GM12872 (cell line): ENCODE measurements around the gene SLC22A16.

Experiments
- TF ChIP-seq, protein P1 (sequence below): IDR thresholded peaks from 3 replicates; pipeline ENCODE4 v1.5.1; 2011; ENCODE audit warnings: low read depth, mild to moderate bottlenecking, low read length, moderate library complexity; ENCODE audit not compliant: insufficient read depth

Gene SLC22A16

DNA sequence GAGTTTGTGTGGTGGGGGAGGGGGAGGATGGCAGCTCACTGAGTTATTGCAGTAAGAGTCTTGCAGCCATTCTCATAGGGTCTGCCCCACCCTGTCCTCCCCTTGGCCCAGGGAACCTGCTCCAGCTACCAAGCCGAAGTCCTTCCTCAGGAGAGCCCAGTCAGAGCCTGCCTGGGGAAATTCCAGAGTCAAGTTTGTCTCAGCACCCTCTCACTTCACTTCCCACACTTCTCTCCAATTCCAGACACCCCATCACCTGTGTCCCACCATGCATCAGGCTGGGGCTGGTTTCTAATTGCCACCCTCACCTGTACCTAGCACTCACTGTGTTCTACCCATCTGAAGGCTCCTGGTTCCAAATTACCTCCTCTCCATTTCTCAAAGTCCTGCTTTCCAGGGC is 10.3 kb upstream of the SLC22A16 start:
- TF ChIP-seq, protein P1, sequence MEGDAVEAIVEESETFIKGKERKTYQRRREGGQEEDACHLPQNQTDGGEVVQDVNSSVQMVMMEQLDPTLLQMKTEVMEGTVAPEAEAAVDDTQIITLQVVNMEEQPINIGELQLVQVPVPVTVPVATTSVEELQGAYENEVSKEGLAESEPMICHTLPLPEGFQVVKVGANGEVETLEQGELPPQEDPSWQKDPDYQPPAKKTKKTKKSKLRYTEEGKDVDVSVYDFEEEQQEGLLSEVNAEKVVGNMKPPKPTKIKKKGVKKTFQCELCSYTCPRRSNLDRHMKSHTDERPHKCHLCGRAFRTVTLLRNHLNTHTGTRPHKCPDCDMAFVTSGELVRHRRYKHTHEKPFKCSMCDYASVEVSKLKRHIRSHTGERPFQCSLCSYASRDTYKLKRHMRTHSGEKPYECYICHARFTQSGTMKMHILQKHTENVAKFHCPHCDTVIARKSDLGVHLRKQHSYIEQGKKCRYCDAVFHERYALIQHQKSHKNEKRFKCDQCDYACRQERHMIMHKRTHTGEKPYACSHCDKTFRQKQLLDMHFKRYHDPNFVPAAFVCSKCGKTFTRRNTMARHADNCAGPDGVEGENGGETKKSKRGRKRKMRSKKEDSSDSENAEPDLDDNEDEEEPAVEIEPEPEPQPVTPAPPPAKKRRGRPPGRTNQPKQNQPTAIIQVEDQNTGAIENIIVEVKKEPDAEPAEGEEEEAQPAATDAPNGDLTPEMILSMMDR = no peak

DNA sequence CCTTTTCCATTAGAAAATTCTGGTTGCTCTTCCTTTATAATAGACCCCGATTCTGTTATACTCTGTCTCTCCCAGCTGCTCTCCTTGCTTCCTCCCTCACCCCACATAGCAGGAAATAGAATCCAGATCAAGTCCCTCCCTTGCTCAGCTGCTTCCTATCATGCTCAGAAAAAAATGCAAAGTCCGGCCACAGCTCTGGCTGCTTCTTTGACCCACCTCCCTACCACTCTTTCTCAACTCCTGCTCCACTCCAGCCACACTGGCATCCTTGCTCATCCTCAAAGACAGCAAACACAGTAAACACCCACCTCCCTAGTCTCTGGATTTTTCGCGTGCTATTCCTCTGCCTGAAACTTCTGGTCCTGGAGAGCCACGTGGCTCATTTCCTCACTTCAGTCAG is 9.1 kb upstream of the SLC22A16 start:
- TF ChIP-seq, protein P1 = no peak

DNA sequence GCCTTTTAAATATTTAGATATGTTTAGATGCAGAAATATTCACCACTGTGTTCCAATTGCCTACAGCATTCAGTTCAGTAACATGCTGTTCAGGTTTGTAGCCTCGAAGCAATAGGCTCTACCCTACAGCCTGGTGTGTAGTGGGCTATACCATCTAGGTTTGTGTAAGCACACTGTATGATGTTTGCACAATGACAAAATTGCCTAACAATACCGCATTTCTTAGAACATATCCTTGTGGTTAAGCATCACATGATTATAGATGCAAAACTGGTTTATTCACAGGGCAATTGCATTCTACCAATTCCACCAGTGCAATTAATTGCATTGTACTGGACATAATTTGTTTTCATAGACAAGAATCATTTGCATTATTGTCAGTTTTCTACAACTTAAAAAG is 7.9 kb upstream of the SLC22A16 start:
- TF ChIP-seq, protein P1 = no peak

DNA sequence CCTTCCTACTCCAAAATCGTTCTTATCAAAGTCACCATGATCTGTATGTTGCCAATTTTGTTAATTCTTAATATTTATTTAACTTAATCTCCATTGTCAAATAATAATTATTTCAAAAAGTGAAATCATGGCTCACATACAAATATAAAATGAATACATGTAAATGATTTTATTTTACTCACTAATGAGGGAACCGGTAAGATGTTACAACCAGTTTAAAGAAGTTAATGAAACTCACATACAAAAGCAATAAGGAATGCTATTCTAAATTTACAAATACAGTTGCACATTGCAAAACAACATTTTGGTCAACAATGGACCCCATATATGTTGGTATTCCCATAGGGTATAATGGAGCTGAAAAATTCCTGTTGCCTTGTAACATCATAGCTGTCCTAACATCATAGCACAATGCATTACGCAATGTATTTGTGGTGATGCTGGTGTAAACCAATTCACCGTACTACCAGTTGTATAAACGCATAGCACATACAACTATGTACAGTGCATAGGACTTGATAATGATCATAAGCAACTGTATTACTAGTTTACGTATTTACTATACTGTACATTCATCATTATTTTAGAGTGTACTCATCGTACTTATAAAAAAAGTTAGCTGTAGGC is 6.5 kb upstream of the SLC22A16 start:
- TF ChIP-seq, protein P1 = no peak

DNA sequence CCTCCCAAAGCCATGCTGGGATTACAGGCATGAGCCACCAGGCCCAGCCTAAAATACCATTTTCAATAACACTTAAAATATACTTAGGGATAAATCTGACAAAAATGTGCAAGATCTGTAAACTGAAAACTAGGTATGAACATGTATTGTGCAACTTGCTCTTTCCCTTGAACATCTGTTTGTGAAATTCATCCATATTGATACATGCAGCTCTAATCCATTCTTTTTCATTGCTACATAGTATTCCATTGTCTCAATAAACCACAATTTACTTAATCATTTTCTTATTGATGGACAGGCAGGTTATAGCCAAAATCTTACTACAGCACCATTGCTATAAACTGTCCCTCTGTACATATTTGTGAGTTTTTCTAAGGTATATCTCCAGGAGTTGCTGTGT is 4.7 kb upstream of the SLC22A16 start:
- TF ChIP-seq, protein P1 = no peak

DNA sequence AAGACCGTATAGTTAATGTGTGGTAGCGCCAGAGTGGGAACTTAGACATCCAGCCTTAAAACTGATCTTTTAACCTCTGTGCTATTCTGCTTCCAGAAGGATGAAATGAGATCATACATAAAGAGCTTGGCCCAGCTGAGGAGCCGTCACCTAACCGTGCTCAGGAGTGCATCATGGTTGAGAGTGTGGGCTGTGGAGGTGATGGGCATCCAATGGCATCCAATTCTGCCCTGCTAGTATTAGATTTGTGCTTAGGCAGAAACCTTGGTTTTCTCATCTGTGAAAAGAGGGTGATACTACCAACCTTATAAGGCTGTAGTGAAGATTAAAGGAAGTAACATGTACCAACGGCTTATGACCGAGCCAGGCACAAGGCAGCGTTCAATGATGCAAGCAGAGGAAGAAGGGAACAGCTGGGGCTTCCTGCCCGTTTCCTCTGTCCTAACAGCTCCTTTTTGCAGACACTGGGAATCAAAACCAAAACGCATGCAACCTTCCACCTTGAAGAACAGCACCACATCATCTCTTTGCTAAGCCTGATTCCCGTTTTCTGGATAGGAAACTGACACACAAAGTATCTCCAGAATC is 1.3 kb downstream of the SLC22A16 start:
- TF ChIP-seq, protein P1 = no peak

DNA sequence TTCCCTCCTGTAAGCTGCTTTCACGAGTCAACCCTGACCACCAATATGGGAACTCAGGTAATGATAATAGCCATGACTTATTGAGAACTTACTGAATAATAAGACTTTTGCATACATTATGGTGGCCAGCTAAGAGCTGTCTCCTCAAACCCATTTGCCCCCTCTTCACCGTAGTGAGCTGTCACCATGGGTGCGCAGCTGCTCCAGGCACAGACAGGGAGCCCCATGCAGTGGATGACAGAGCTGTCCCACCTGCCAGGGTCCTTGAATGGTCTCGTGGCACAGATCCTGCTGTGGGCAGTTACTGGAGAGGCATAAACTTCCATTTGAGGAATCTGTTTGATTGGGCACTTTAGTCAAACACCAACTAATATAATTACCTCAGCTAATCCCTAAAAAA is 1.9 kb downstream of the SLC22A16 start:
- TF ChIP-seq, protein P1 = no peak
